ENCODE measurements around the gene OTUD5.

Gene OTUD5

GRCh38 chrX:48937054-48937907, 20.1 kb downstream of the OTUD5 start:
- DNase-seq = peak; percentile 76 to 85 (median 81)

GRCh38 chrX:48936429-48937053, 20.9 kb downstream of the OTUD5 start:
- DNase-seq = peak; percentile 32 to 62 (median 54)

GRCh38 chrX:48935301-48935670, 22.1 kb downstream of the OTUD5 start:
- DNase-seq = peak; percentile 21 to 64 (median 37)

- peak; percentile 53 to 70 (median 64) for DNase-seq
These were observed 22.7 kb downstream of the OTUD5 start for GRCh38 chrX:48934581-48935300.

GRCh38 chrX:48933757-48934156, 23.6 kb downstream of the OTUD5 start:
- DNase-seq = no peak

- no peak for DNase-seq
These were observed 29.5 kb downstream of the OTUD5 start for GRCh38 chrX:48927736-48928382.

- no peak for DNase-seq
These were observed 30.3 kb downstream of the OTUD5 start for GRCh38 chrX:48927123-48927522.

GRCh38 chrX:48924270-48924669, 33.1 kb downstream of the OTUD5 start:
- no peak for DNase-seq

GRCh38 chrX:48923771-48924170, 33.6 kb downstream of the OTUD5 start:
- no peak for DNase-seq

GRCh38 chrX:48920718-48921104, 36.7 kb downstream of the OTUD5 start:
- no peak for DNase-seq

GRCh38 chrX:48919947-48920717, 37.3 kb downstream of the OTUD5 start:
- DNase-seq = no peak

GRCh38 chrX:48919360-48919841, 38.0 kb downstream of the OTUD5 start:
- peak in 2 of 3 donors; percentile 20 to 27 for DNase-seq

- peak; percentile 90 to 94 (median 94) for DNase-seq
These were observed 38.6 kb downstream of the OTUD5 start, which contains the start of gene PIM2 for GRCh38 chrX:48918643-48919340. PIM2 (minus strand) TSS chrX:48919024; CDS start chrX:48918834, 190 bp downstream.

GRCh38 chrX:48918301-48918642, 39.1 kb downstream of the OTUD5 start:
- peak in 1 of 3 donors; percentile 20 for DNase-seq

- peak; percentile 90 to 93 (median 91) for DNase-seq
These were observed 40.0 kb downstream of the OTUD5 start for GRCh38 chrX:48917139-48918001.

GRCh38 chrX:48914593-48915493, 42.6 kb downstream of the OTUD5 start:
- no peak for DNase-seq

- peak; percentile 55 to 63 (median 59) for DNase-seq
These were observed 43.6 kb downstream of the OTUD5 start for GRCh38 chrX:48913605-48914366.

GRCh38 chrX:48911412-48912182, 45.8 kb downstream of the OTUD5 start, which contains the start of gene SLC35A2:
SLC35A2 (minus strand) TSS chrX:48911646; CDS start chrX:48911636, 10 bp downstream.
- DNase-seq = peak; percentile 66 to 78 (median 72)
